NCI-H2107 treated with DMSO at 0.1 percent for 48 hours (cell line): ENCODE data around the gene ADGRL4.
"Not testable (repeated sequence)": the region's sequence is repeated elsewhere in the genome, so short reads cannot be mapped to it uniquely, and the experiment has no call there.

ENCODE experiments used
- DNase-seq: peaks from one replicate; lab custom pipeline; 2025; ENCODE audit not compliant: unreplicated experiment; lab: John Stamatoyannopoulos, UW

Gene ADGRL4

GRCh38 chr1:79006564-79006963 lies at the start of gene ADGRL4:
ADGRL4 (minus strand) TSS chr1:79006730; CDS start chr1:79006654, 76 bp downstream.
- DNase-seq: no peak

GRCh38 chr1:79055856-79056255 lies 49.3 kb upstream of the ADGRL4 start:
- no peak for DNase-seq

- DNase-seq: no peak
Observed at GRCh38 chr1:79052829-79053449, 46.4 kb upstream of the ADGRL4 start.

GRCh38 chr1:79044974-79045650 lies 38.6 kb upstream of the ADGRL4 start:
- DNase-seq: no peak

- DNase-seq: no peak
Observed at GRCh38 chr1:79043506-79043905, 37.0 kb upstream of the ADGRL4 start.

- no peak for DNase-seq
Observed at GRCh38 chr1:79042539-79042938, 36.0 kb upstream of the ADGRL4 start.

- no peak for DNase-seq
Observed at GRCh38 chr1:79042117-79042516, 35.6 kb upstream of the ADGRL4 start.

- DNase-seq: no peak
Observed at GRCh38 chr1:79041666-79042065, 35.1 kb upstream of the ADGRL4 start.

GRCh38 chr1:79040424-79041082 lies 34.0 kb upstream of the ADGRL4 start:
- no peak for DNase-seq

- no peak for DNase-seq
Observed at GRCh38 chr1:79037085-79037484, 30.6 kb upstream of the ADGRL4 start.

- no peak for DNase-seq
Observed at GRCh38 chr1:79012500-79012899, 6.0 kb upstream of the ADGRL4 start.

GRCh38 chr1:79010589-79010988 lies 4.1 kb upstream of the ADGRL4 start:
- no peak for DNase-seq

GRCh38 chr1:79005945-79006344 lies 585 bp downstream of the ADGRL4 start:
- DNase-seq: no peak

GRCh38 chr1:79004916-79005315 lies 1.6 kb downstream of the ADGRL4 start:
- no peak for DNase-seq

- no peak for DNase-seq
Observed at GRCh38 chr1:78996791-78997190, 9.7 kb downstream of the ADGRL4 start.

- no peak for DNase-seq
Observed at GRCh38 chr1:78987042-78987441, 19.5 kb downstream of the ADGRL4 start.

- no peak for DNase-seq
Observed at GRCh38 chr1:78980511-78980910, 26.0 kb downstream of the ADGRL4 start.

GRCh38 chr1:78972723-78973122 lies 33.8 kb downstream of the ADGRL4 start:
- no peak for DNase-seq

- not testable (repeated sequence) for DNase-seq
Observed at GRCh38 chr1:78967091-78967490, 39.4 kb downstream of the ADGRL4 start.

- DNase-seq: no peak
Observed at GRCh38 chr1:78958711-78959110, 47.8 kb downstream of the ADGRL4 start.

- no peak for DNase-seq
Observed at GRCh38 chr1:78950826-78951225, 55.7 kb downstream of the ADGRL4 start.

GRCh38 chr1:78949227-78949626 lies 57.3 kb downstream of the ADGRL4 start:
- no peak for DNase-seq
